ENCODE data around the gene BPGM.

GRCh38 chr7:134695321-134695860, 48.7 kb downstream of the BPGM start:
- TF ChIP-seq, protein P1, sequence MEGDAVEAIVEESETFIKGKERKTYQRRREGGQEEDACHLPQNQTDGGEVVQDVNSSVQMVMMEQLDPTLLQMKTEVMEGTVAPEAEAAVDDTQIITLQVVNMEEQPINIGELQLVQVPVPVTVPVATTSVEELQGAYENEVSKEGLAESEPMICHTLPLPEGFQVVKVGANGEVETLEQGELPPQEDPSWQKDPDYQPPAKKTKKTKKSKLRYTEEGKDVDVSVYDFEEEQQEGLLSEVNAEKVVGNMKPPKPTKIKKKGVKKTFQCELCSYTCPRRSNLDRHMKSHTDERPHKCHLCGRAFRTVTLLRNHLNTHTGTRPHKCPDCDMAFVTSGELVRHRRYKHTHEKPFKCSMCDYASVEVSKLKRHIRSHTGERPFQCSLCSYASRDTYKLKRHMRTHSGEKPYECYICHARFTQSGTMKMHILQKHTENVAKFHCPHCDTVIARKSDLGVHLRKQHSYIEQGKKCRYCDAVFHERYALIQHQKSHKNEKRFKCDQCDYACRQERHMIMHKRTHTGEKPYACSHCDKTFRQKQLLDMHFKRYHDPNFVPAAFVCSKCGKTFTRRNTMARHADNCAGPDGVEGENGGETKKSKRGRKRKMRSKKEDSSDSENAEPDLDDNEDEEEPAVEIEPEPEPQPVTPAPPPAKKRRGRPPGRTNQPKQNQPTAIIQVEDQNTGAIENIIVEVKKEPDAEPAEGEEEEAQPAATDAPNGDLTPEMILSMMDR (IDR thresholded peaks at IDR 0.05), result no peak
- TF ChIP-seq POLR2AphosphoS5 (IDR thresholded peaks at IDR 0.05) (no peak), POLR2A (IDR thresholded peaks at IDR 0.05) (no peak), EP300 (IDR thresholded peaks at IDR 0.05) (no peak)

All from suprapubic skin (tissue), 4 donors.